RWPE1 (cell line): ENCODE measurements around the gene GRID2.

Source experiments
- CTCF ChIA-PET: fragments of 350-600 bp; sonication (Branson Sonifier 250); formaldehyde crosslinking; extraction: SDS; loops from one replicate; lab custom pipeline; 2021; lab: Yijun Ruan, JAX
- POLR2A ChIA-PET: fragments of 400-600 bp; formaldehyde crosslinking; extraction: SDS; loops from one replicate; lab custom pipeline; 2020; ENCODE audit warnings: antibody characterized with exemption; ENCODE audit not compliant: low non-redundant PET; lab: Yijun Ruan, JAX
- DNase-seq: peaks from one replicate; pipeline ENCODE4 v3.0.0; 2012; ENCODE audit warnings: low spot score
- H3K27ac ChIP-seq: fragments of 450-650 bp; 2 replicates; pipeline ENCODE4 v1.5.1; 2017
- TF ChIP-seq, protein P1 (sequence below): fragments of 450-650 bp; conservative IDR thresholded peaks from 2 replicates; pipeline ENCODE4 v1.5.1; 2017; ENCODE audit warnings: low read depth, mild to moderate bottlenecking

Gene GRID2

DNA sequence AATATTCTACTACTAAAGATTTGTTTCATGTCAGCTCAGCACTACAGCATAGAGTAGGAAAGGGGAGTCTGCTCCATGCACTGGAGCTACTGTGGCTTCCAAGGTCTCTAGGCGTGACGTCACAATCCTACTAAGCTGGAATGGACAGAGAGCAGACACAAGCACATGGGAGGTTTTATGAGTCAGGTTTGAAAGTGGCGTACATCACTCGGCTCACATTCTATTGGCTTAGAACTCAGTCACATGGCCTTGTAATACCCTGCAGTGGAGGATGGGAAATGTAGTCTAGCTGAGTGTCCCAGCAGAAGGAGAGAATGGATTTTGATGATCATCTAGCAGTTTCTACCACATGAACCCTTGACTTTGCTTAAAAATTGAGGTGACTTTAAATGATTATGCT lies 899.9 kb downstream of the GRID2 start:
- TF ChIP-seq, protein P1, sequence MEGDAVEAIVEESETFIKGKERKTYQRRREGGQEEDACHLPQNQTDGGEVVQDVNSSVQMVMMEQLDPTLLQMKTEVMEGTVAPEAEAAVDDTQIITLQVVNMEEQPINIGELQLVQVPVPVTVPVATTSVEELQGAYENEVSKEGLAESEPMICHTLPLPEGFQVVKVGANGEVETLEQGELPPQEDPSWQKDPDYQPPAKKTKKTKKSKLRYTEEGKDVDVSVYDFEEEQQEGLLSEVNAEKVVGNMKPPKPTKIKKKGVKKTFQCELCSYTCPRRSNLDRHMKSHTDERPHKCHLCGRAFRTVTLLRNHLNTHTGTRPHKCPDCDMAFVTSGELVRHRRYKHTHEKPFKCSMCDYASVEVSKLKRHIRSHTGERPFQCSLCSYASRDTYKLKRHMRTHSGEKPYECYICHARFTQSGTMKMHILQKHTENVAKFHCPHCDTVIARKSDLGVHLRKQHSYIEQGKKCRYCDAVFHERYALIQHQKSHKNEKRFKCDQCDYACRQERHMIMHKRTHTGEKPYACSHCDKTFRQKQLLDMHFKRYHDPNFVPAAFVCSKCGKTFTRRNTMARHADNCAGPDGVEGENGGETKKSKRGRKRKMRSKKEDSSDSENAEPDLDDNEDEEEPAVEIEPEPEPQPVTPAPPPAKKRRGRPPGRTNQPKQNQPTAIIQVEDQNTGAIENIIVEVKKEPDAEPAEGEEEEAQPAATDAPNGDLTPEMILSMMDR = no peak
- CTCF ChIA-PET = interaction anchor here (0.5 kb wide), 1 partner anchor 11 kb away, joined by 4 read pairs; no protein-coding TSS in a partner anchor
- H3K27ac ChIP-seq = no peak overlapping the region
- DNase-seq = no peak
- POLR2A ChIA-PET = no interaction called here

DNA sequence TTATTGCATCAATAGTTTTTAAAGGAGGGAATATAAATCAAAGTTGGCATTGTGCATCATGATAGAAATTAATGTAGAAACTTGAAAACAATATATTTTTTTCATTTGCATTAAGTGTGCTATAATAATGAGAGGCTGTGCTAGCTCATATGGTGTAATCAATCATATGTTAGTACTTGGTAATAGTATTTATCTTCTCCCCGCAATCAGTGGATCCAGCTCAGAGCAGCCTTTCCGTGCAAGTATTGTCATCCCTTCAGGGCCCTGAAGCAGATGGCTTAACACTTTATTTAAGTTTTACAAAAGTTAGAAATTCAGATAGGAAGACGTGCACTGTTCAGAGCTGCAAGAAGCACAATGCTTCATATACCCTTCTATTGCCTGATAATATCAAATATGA lies 908.5 kb downstream of the GRID2 start:
- TF ChIP-seq, protein P1 = no peak
- ChIA-PET POLR2A (no interaction called here), CTCF (interaction anchor here (0.6 kb wide), 1 partner anchor 14 kb away, joined by 3 read pairs; no protein-coding TSS in a partner anchor)
- no peak overlapping the region for H3K27ac ChIP-seq
- DNase-seq = no peak

DNA sequence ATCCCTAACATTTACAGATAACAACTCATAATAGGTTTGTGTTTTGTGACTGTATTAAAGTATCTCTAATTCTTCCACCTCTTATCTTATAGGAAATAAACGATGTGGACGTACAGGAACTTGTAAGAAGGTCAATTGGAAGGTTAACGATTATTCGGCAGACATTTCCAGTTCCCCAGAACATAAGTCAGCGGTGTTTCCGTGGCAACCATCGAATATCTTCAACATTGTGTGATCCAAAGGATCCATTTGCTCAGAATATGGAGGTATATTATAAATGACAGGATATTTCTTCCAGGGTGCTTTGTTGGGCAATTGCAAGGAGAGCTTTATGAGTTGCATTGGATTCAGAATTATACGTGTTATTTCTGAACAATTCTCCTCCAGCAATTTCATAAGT lies 912.9 kb downstream of the GRID2 start:
- CTCF ChIA-PET = interaction anchor here (0.6 kb wide), 1 partner anchor 80 kb away, joined by 3 read pairs; no protein-coding TSS in a partner anchor

DNA sequence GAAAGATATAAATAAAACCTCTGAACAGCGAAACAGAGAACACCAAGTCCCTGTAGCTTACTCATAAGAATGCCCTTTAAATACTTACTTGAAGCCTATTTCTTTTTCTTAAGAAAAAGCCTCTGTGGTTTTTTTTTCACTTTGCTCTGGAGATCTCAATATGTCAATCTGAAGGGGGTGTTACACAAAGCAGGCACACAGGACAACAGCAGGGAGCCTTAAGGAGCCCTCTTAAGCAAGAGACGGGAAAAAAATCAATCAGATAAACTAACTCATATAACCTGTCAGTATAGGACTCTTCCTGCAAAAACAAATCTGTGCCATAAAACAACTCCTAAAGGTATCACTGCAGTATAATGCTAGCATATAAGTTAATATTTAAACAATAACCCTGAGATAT lies 913.7 kb downstream of the GRID2 start:
- H3K27ac ChIP-seq = no peak overlapping the region
- CTCF ChIA-PET = interaction anchor here (0.6 to 0.7 kb wide), 2 partner anchors 81 to 182 kb away, joined by 3 to 6 read pairs; no protein-coding TSS in a partner anchor
- POLR2A ChIA-PET = no interaction called here
- TF ChIP-seq, protein P1 = no peak
- DNase-seq = no peak

More for the DNA sequence above, 912.9 kb downstream of the GRID2 start:
- POLR2A ChIA-PET = no interaction called here
- TF ChIP-seq, protein P1 = no peak
- no peak overlapping the region for H3K27ac ChIP-seq
- no peak for DNase-seq

DNA sequence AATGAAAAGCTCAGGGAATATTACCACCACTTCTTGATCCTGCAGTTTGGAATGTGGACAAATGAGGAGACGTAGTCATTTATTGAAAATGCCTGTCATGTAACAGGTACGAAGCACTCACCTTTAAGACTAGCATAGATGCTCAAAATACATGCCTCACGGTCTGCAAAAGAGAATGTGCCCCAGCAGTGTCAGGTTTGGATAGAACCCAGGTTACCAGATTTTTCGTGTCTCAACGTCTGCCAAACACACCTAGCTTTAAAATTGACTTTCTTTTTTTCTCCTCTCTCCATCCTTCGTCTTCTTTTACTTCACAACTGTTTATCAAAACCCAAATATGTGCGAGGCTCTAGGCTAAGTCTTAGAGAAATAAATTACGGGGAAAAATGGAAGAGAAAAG lies 918.0 kb downstream of the GRID2 start:
- no peak overlapping the region for H3K27ac ChIP-seq
- TF ChIP-seq, protein P1 = no peak
- no peak for DNase-seq
- ChIA-PET POLR2A (no interaction called here), CTCF (no interaction called here)

DNA sequence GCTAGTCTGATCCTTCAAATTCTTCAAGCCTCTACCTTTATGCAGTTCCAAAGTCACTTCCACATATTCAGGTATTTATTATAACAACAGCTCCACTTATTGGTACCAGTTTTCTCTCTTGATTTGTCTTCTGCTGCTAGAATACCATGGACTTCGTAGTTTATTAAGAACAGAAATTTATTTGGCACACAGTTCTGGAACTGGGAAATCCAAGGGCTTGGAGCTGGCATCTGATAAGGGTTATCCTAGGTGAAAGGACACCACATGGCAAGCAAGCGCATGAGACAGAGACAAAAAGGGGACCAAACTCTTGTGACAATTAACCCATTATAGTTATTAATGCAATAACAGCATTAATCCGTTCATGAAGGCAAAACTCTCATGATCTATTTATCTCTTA lies 924.3 kb downstream of the GRID2 start:
- TF ChIP-seq, protein P1 = no peak
- no peak overlapping the region for H3K27ac ChIP-seq
- CTCF ChIA-PET = interaction anchor here (0.6 kb wide), 1 partner anchor 29 kb away, joined by 3 read pairs; no protein-coding TSS in a partner anchor
- POLR2A ChIA-PET = no interaction called here
- no peak for DNase-seq
